HT1080 (cell line): Measurements from ENCODE around the gene BACH2. TPM values are rescaled to one million over a fixed set of nuclear protein-coding genes. Genes with fewer than 3 reads are reported as not detected.
"Not testable (repeated sequence)": the region's sequence is repeated elsewhere in the genome, so short reads cannot be mapped to it uniquely, and the experiment has no call there.

Experiments used
- DNase-seq: peaks from one replicate; pipeline ENCODE4 v3.0.0-alpha.2; 2015; ENCODE audit warnings: low read depth
- total RNA-seq: library from RNA; depleted of rRNA; stranded (reverse); fragments of >200 nt; shearing (Covaris generic); gene quantifications from 2 replicates; pipeline ENCODE4 v1.2.3, GENCODE V29; 2014

Gene BACH2
- total RNA-seq, 1 experiment from 2014 or later, result 0.87 TPM

GRCh38 chr6:90184334-90185298, 112.0 kb downstream of the BACH2 start:
- DNase-seq, result no peak

DNA sequence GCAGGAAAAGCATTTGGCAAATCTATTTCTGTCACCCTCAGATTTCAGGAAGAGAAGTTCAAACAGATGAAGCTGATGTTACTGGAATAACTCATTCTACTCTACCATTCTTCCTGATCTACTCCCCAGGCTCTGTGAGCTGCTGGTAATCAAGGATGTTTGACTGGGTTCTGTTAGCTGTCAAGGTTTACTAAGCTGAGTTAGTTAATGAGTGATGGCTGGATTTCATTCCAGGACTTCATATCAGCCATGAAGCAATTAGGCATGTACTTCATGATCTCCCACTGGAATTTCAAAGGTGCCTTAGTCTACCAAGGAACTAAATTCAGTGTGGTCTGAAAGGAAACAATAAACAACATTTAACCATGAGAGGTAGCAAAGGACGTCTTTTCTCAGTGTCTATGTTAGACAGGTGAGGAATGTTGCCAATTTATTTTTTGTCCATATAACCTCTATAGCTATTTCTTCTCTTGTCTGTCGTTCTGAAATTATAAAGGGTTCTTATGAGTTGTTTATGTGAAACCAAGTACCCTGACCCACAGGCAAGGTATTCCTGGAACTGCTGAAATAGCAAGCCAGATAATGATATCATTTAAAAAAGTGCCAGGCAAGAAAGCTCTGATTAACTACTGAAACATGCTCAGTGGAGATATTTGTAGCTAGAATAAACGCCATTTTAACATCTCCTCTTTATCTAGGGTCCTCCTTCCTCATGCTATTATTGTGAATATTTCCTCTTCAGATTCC, 112.9 kb downstream of the BACH2 start:
- DNase-seq, result no peak

- no peak for DNase-seq
These were observed 116.1 kb downstream of the BACH2 start for GRCh38 chr6:90180526-90180925.

DNA sequence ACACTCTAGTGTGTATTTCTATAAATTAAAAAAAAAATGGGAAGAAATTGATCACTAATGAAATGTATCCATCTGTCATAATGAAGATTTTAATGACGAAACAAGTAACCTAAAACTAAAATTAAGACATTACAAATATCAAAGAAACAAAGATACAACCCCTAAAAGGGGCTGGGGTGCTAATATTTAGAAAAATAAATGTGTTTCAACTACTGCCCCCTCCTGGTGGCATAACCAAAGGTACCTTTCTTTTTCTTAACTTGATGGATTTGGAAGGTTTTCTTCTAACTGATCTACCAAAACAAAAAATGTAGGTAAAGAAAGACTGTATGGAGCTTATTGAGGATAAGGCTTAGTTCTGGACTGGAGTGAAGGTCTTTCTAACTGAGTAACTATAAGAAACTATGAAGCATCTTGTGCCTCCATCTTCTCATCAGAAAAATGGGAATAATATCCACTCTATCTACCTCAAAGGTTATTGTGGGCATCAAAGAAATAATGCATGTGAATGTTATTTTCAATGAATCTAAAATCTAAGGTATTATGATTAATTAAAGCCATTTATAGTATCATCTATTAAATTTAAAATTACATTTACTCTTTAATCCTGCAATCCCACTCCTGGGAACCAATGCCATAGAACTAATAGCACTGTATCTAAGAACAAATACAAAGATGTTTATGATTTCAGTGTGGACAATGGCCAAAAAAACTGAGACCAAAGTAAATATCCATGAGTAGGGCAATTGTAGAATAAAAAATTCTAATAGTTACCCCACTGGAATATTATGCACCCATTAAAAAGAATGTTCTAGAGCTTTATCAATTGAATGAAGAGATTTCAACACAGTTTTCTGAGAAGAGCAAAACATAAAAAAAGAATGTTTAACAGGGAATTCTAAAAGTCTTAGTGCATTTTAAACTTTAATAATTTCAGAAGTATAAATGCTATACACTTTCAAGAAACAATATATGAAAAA, 117.2 kb downstream of the BACH2 start:
- no peak for DNase-seq

DNA sequence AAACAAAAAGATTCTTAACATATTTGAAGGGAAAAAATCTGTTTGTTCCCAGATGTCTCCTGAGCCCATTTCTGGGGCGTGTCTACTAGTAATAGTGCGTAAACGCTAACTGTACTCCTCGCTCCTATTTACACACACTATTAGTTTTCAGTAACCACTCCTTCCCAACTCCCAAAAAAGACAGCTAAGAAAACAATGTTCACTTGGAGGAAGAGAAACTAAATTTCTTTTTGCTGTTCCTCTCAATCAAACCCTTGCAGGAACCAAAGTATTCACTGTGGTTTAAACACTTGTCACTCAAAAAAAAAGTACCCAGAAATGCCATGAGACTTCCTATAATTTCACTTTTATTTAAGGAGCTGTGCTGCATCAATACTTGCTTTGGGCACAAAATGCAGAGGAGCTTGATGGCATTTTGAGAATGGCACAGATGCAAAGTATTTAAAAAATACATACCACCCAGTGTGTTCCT, 118.2 kb downstream of the BACH2 start:
- no peak for DNase-seq

GRCh38 chr6:90177544-90178383, 118.9 kb downstream of the BACH2 start:
- DNase-seq, result no peak

- DNase-seq, result no peak
These were observed 120.8 kb downstream of the BACH2 start for GRCh38 chr6:90175627-90176538.

DNA sequence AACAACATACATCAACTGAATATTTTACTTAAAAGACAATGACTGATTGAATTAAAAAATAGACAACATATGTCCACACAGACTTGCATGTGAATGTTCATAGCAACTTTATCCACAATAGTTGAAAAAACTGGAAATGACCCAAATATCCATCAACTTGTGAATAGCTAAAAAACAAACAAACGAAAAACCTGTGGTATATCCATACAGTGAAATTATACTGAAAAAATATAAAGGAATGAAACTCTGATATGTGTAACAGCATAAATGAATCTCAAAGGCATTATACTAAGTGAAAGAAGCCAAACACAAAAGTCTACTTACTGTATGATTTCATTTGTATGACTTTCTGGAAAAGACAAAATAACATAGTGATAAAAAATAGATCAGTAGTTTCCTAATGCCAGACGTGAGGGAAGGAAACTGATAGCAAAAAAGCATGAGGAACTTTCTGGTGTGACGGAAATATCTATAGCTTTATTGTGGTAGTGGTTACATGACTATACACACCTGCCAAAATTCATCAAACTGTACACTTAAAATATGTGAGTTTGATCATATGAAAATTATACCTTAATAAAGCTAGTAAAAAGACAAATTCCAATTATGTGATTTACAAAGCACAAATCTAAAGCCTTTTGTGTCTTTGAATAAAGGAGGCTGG, 123.2 kb downstream of the BACH2 start:
- no peak for DNase-seq

- DNase-seq, result no peak
These were observed 126.0 kb downstream of the BACH2 start for GRCh38 chr6:90170601-90171000.

DNA sequence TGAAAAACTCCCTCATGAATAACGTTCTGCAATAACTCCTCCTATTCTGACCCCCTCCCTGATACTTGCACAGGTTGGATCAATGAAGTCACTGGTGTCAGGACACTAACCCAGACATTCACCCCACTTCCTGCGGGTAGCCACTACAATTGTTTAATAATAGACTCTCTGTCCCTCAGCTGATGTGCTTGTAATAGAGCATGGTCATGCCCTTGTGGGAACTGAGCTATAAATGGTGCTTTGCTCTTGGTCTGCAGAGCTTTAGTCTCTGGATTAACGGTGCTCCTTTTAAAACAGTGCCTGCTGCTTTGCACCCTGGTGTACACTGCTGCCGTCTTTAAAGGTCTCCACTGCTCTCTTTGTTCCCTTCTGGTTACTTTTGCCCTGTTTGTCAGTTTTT, 127.3 kb downstream of the BACH2 start:
- DNase-seq, result peak; percentile 2

DNA sequence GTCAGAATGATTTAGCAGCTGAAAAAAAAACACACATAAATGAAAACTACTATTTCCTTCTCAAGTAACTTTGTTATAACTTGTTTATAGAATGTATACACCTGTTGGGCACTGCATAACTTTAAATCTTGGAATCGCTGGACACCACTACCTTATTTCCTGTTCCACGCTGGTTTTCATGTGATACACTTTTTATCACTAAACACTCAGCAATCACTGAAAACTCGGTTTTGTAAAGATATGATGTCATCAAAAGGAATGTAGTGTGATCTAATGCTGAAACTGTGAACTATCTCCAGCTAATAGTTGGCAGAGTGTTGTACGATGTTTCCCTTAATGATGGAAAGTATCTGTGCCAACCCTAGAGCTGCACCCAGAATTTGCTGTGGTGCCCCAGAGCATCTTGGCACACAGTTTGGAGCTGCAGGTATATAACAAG, 127.9 kb downstream of the BACH2 start:
- DNase-seq, result peak; percentile 26

DNA sequence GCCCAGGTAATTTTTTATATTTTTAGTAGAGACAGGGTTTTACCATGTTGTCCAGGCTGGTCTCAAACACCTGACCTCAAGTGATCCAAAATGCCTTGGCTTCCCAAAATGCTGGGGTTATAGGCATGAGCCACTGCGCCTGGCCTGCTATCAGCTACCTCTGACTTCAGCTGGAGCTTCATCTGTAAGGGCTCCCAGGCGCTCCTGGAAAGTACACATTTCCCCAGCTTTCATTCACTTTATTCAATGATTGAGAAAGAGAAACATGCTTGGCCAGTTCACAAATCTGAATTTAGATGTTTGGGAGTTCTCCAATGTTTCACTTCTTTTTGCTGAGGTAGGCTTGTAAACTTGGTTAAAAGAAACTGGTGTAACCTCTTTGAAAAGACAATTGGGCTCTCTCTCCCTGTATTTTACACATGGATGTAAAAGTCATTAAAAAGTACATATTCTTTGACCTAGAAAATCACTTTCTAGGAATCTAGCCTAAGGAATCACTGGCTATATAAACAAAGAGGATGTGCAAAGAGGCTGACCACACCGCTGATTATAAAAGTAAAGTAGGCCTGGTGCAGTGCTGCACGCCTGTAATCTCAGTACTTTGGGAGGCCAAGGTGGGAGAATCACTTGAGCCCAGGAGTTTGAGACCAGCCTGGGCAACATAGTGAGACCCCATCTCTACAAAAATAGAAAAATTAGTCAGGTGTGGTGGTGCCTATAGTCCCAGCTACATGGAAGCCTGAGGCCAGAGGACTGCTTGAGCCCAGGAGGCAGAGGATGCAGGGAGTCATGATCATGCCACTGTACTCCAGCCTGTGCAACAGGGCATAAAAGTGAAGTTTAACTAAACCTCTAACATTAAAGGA, 128.9 kb downstream of the BACH2 start:
- no peak for DNase-seq

- not testable (repeated sequence) for DNase-seq
These were observed 130.3 kb downstream of the BACH2 start for GRCh38 chr6:90166155-90166924.

DNA sequence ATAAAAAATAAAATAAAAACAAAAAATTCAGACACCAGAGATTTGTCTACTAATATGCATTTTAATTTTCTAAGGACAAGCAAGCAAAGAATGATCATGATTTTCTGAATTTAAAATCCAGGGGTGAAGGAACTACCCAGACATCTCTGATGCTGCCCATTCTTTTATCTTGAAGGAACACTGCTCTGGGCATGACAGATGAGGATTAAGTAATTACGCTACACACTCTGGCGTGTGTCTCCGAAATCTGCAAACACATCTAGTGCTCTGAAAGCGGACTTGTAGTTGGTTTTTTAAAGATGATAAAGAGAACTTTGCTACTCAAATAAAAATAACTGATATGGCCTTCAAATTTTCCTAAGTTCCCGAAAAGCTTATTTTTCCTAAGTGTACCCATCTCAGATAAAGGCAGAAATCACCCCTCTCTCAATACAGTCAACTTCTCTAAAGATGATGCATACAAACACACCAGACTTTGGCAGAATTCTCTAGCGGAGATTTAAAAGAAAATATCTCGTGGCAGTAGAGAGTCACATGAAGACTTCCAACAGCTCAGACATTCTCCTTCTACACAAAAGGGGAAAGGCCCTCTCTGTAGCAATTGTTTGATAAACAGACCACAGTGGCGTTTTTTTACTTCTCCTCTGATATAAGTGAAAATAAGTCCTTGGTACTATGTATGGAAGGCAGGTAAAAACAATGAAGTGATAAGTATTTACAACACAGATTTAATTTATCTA, 133.8 kb downstream of the BACH2 start:
- no peak for DNase-seq

DNA sequence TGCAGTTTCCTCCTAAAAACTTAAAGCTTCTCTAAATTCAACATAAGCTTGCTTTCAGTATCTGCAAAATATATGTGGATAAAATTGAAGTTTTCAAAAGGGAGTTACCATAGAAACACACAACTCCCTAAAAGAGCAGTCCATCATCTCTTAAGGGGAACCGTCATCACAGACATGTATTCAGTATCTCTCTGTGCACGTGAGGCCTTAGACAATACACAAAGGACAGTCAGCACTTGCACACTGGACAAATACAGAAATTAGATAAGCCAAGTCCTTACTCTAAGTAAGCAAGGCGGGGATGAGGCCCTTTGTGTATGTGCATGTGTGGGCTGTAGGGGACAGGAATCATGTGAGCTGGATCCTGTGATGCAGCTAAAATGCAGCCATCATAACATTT, 136.6 kb downstream of the BACH2 start:
- no peak for DNase-seq

GRCh38 chr6:90159452-90159851, 137.2 kb downstream of the BACH2 start:
- DNase-seq, result no peak
